Activated gamma-delta T cell treated with anti-CD3 and anti-CD28 coated beads, Interleukin-2, amount 50 U/mL, for 16 hours (primary cell): ENCODE measurements around the gene MBD3.

ENCODE experiments used
- DNase-seq: peaks from one replicate; pipeline ENCODE4 v3.0.0-alpha.2; 2020; ENCODE audit warnings: low read depth

The MBD3 gene

DNA sequence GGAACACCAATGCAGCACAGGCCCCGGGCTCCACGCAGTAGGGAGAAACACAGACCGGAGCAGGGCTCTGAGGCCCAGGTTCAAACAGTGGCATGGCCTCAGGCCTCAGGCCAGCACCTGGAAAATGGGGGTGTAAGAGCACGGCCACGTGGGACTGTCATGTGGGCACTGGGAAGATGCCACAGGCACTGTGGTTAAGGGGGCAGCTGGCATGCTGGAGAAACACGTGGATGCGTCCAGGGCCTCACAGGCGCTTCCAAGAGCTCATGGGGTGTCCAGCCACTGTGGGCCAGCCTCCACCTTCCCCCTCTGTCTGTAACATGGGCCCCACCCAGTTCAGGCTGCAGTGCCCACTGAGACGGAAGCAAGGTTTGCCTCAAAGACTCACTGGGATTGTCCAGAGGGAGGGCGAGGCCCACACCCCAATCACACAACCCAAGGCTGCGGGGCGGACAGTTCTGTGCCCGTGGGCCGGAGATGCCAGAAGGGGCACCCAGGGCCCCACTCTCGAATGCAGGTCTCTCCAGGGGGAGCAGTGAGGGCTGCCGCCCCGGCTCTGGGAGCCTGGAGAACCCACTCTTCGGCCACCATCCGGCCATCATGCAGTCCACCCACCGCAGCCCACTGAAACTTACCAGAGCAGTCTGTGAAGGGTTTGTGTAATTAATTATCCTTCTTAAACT lies 6.3 kb upstream of the MBD3 start:
- DNase-seq: no peak

DNA sequence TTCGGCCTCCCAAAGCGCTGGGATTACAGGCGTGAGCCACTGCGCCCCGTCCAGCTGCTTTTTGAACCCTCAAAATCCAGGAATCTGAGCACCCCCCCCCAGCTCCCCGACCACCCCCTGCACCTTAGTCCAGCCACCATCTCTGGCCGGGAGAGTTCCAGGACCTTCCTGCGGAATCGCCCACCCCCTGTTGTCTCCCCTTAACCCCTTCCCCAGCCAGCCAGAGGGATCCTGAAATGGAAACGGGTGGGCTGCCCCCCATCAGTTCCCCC lies 772 bp upstream of the MBD3 start:
- no peak for DNase-seq

- DNase-seq: peak; percentile 73
These were observed 476 bp downstream of the MBD3 start for GRCh38 chr19:1592024-1592754.

DNA sequence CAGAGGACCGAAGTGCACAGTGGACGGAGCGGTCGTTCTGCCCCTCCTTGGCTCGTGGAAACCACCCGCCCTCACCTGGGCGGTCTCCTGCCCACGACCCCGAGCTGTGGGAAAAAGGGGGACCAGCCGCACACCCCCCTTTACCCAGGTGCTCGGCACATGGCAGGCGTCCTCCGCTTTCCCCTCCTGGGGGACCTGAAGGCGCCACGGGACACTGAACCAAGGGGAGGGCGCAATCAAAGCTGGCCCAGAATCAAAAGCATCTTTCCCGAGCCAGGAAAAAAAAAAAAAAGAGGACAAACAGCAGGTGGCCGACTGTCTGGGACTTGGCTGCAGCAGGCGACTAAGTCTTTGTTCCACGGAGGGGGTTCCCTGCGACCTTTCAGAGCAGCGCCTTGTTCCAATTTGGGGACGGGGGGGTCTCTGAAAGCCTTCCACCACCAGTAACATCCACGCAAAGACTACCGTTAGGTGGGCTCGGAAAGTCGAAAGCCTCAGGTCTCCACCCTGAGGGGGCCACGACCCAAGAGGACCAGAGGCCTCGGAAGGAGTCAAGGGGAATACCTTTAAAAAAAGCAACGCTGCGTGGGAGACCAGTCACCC lies 1.1 kb downstream of the MBD3 start:
- DNase-seq: no peak

- no peak for DNase-seq
These were observed 1.8 kb downstream of the MBD3 start for GRCh38 chr19:1590641-1591397.

- no peak for DNase-seq
These were observed 4.8 kb downstream of the MBD3 start for GRCh38 chr19:1587872-1588271.

- DNase-seq: no peak
These were observed 7.5 kb downstream of the MBD3 start for GRCh38 chr19:1585243-1585580.

DNA sequence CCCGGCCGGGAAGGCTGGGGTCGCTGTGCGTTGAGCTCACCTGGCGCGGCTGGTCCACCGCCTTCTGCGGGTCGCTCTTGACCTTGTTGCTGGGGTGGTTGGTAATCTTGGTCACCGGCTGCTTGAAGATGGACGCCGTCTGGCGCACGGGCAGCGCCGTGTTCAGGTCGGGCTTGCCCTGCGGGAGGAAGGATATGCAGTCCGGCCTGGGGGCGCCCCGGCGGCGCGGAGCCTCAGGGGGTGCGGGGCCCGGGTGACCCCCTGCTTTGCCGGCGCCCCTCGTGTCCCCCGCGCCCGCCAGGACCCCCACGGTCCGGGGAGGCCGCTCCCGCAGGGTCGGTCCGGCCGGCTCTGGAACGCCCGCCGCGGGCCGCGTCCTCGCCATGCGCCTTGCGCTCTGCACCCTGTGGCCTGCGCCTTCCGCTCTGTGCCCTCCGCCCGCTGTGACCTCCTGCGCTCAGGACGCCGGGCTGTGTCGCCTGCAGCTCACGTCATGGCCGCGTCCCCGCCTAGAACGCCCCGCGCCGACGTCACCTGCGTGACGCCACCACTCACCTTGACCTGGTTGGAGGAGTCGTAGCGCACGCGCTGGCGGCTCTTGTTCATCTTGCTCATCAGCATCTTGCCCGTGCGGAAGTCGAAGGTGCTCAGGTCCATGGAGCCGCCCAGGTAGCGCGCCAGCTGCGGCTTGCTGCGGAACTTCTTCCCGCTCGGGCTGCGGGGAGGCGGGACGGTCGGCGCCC lies 8.0 kb downstream of the MBD3 start:
- DNase-seq: no peak

DNA sequence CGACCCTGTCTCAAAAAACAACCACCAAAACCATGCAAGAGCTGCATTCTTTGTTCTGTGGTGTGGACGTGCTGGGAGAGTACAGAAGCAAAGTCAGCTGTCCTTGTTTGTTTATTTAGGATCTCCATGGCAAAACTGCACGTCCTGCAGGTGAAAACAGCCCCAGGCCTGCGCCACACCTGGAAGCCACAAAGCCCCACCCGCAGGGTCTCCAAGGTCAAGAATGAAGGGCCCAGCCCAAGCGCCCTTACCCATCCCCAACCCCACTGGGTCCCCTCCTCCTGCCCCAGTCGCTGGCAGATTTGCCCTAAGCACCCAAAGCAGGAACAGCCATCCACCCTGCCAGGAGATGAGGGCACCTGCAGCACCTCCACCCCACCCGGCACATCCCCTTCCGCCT lies 10.5 kb downstream of the MBD3 start:
- no peak for DNase-seq

DNA sequence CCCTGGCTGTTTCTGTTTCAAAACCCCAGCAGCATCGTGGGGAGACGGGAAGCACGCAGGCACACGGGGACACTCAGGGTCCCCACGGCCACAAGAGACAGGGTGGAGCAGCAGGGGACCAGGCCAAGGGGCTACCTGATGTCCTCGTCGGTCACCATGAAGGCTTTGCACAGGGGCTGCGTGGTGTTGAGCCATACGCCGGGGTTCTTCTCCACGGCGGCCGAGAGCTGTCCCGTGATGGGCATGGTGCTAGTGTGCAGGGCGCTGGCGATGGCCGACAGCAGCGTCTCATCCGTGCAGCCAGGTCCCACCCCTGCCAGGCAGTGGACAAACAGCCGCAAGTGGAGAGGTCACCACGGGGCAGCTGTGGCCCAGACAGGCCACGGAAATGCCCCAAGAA lies 11.7 kb downstream of the MBD3 start:
- no peak for DNase-seq

DNA sequence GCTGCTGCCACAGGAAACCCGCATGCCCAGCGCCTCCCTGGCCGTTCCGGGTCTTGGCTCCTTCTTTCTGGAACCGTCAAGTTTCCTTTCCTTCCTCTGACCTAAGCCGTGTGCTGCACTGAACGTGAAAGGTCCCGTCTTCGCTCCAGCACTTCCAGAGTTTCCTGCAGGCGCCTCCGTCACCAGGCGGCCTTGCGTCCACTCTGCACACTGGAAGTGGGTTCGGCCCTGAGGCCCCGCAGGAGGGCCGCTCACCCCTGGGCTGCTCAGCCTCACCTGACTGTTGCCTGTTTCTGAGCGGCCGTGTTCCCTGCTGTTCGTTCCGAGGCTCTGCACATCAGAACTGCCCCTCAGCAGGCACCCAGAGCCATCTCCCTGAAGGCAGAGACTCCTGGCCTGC lies 12.3 kb downstream of the MBD3 start:
- DNase-seq: no peak

- DNase-seq: no peak
These were observed 13.4 kb downstream of the MBD3 start for GRCh38 chr19:1579222-1579621.

GRCh38 chr19:1577929-1578618 lies 14.6 kb downstream of the MBD3 start:
- DNase-seq: no peak

DNA sequence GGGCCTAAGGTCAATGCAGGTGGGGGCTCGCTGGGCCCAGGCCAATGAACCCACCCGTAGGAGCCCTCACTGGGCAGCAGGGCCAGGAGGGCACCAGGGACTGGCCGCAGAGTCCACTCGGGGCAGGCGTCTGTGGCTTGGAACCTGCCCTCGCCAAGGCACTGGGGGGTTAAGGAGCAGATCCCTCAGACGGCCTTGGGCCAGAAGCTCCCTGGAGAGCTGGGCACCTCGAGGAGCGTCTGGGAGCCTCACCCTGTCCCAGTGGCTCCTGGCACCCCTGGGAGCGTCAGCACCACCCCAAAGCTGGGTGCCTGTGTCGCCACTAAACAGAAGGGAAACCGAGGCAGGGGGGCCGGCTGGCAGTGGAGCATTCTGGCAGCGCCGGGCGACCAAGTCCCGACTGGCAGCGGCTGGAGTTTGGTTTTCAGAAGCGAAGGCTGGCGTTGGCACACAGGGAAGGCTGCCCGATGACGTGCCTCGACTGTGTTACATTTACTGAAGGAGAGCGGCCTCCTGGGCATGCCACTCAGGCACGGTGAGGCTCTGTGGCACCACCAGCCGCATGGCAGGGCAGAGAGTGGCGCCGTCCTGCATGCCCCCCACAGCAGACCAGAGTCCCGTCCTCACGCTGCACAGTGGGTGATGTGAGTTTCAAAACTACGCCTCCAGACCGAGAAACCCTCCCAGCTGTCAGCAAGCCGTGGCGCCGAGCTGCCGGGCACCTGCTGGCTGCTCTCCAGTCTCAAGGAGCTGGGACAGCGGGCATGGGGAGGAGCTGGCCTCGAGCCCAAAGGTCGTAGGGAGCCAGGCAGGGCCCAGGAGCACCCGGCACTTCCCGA lies 15.4 kb downstream of the MBD3 start:
- DNase-seq: no peak

- DNase-seq: no peak
These were observed 16.2 kb downstream of the MBD3 start for GRCh38 chr19:1576242-1577089.

GRCh38 chr19:1575323-1576241 lies 17.1 kb downstream of the MBD3 start:
- no peak for DNase-seq

DNA sequence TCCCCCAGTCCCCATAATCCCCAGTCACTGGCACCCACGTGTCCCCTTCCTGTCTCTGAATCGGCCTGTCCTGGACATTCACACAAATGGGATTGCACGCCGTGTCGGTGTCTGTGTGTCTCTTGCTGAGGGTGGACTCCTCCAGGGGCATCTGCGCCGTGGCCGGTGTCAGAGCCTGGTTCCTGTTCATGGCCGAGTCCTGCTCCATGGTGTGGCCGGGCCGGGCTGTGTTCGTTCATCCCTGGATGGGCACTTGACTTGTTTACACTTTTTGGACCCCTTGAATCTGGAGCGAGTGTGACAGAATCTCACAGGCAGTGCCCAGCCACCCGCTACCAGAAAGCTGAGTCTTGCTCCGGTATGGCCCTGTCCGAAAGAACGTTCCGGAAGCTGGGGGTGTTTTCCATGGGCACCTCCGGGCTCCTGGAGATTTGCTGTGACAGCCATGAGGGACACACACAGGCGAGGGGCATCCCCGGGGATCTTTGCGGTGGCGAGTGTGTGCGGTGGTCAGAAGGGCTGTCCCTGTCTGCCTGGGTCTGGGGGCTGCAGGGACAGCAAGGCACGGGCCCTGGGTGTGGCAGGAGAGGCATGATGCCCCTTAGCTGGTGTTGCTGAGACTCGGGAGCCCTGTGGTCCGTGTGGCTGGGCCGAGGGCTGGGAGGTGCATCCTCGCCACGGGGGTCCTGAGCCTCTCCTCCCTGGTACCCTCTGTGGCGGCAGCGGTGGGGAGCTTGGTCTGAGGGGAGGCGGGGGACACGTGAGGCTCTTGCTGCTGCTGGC lies 18.1 kb downstream of the MBD3 start:
- no peak for DNase-seq

- no peak for DNase-seq
These were observed 19.9 kb downstream of the MBD3 start for GRCh38 chr19:1572795-1573194.
